GM21825 (cell line): Measurements from ENCODE around the gene TP53.

ENCODE experiments used
- ATAC-seq: cut with Tn5 transposase; IDR thresholded peaks from one replicate; pipeline ENCODE4 v1.9.1; 2021; ENCODE audit warnings: mild to moderate bottlenecking, moderate library complexity; ENCODE audit not compliant: unreplicated experiment

Gene TP53

GRCh38 chr17:7707446-7707845 lies 20.2 kb upstream of the TP53 start:
- no peak for ATAC-seq

GRCh38 chr17:7706631-7707354 lies 19.5 kb upstream of the TP53 start:
- no peak for ATAC-seq

- no peak for ATAC-seq
These were observed 18.3 kb upstream of the TP53 start for GRCh38 chr17:7705269-7706255.

- ATAC-seq, result no peak
These were observed 17.4 kb upstream of the TP53 start, which contains the start of gene EFNB3 for GRCh38 chr17:7704601-7705268. TSS of gene EFNB3 (plus strand) at chr17:7705202. CDS start at chr17:7705599, 397 bp downstream.

GRCh38 chr17:7703584-7704479 lies 16.5 kb upstream of the TP53 start:
- no peak for ATAC-seq

- ATAC-seq, result no peak
These were observed 15.5 kb upstream of the TP53 start for GRCh38 chr17:7702776-7703175.

- ATAC-seq, result no peak
These were observed 14.4 kb upstream of the TP53 start for GRCh38 chr17:7701681-7702080.

GRCh38 chr17:7700510-7700909 lies 13.2 kb upstream of the TP53 start:
- no peak for ATAC-seq

GRCh38 chr17:7697828-7698588 lies 10.7 kb upstream of the TP53 start:
- ATAC-seq, result no peak

GRCh38 chr17:7695586-7695985 lies 8.3 kb upstream of the TP53 start:
- no peak for ATAC-seq

- ATAC-seq, result no peak
These were observed 1.6 kb upstream of the TP53 start for GRCh38 chr17:7688808-7689316.

- peak; percentile 68 for ATAC-seq
These were observed 868 bp upstream of the TP53 start, which contains the start of gene WRAP53 for GRCh38 chr17:7687908-7688807. TSS of gene WRAP53 (plus strand) at chr17:7688477. CDS start at chr17:7688649, 172 bp downstream.

GRCh38 chr17:7686222-7687071 lies 843 bp downstream of the TP53 start:
- peak; percentile 31 for ATAC-seq

- ATAC-seq, result peak; percentile 44
These were observed 1.6 kb downstream of the TP53 start for GRCh38 chr17:7685533-7686221.

- ATAC-seq, result no peak
These were observed 2.3 kb downstream of the TP53 start for GRCh38 chr17:7684851-7685532.
